AG04450 (cell line): ENCODE data around the gene DPH5. TPM values are rescaled to one million over a fixed set of nuclear protein-coding genes. Genes with fewer than 3 reads are reported as not detected.

Source experiments
- CTCF ChIA-PET: fragments of 300-600, 350-600 bp; formaldehyde crosslinking; extraction: SDS; loops from one replicate; lab custom pipeline; 2022; ENCODE audit warnings: antibody characterized with exemption, inconsistent platforms; lab: Charles Lee
- POLR2A ChIA-PET: fragments of 350-600 bp; formaldehyde crosslinking; extraction: SDS; loops from one replicate; lab custom pipeline; 2021; ENCODE audit warnings: antibody characterized with exemption, inconsistent platforms; lab: Yijun Ruan, JAX
- DNase-seq: peaks from one replicate; pipeline ENCODE4 v3.0.0-alpha.2; 2011; ENCODE audit warnings: low read depth, low spot score
- H3K27ac ChIP-seq: one replicate; pipeline ENCODE4 v1.5.1; 2012; ENCODE audit warnings: low read depth, low read length, control low read depth
- H3K27me3 ChIP-seq: one replicate; pipeline ENCODE4 v1.6.0; 2012; ENCODE audit warnings: low read length; ENCODE audit not compliant: control insufficient read depth, insufficient read depth
- H3K4me3 ChIP-seq: 2 replicates; pipeline ENCODE4 v1.5.1; 2011; ENCODE audit warnings: mild to moderate bottlenecking, low read depth, low read length, control low read depth
- H3K9me3 ChIP-seq: 2 replicates; pipeline ENCODE4 v1.5.1; 2012; ENCODE audit warnings: low read length; ENCODE audit not compliant: control insufficient read depth, insufficient read depth
- polyA plus RNA-seq: library from polyadenylated mRNA; depleted of rRNA; stranded (reverse); fragments of >200 nt; gene quantifications from 2 replicates; pipeline ENCODE4 v1.2.3, GENCODE V29; 2011
- TF ChIP-seq, protein P1 (sequence below): IDR thresholded peaks from 2 replicates; pipeline ENCODE4 v1.5.1; 2011; ENCODE audit warnings: low read depth, low read length, control low read depth, inconsistent platforms

The DPH5 gene
- polyA plus RNA-seq, 1 experiment = 87.4 TPM

DNA sequence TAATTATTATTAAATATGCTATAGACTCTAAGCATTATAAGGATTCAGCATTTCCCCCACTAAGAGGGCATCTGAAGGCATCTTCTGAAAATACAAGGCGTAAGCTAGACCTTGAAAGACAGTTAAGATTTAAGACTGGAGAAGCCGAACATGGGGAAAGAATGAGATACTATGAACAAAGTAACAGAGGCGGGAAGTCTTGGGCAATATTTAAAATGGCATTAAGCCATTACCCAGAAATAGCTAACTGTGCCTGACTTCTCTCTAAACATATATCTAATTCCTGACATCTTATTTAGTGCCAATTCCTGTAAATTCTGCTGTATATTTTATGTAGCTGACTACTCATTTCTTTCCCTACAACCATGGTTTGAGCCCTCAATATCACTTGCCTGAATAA, 20.9 kb downstream of the DPH5 start:
- H3K27ac ChIP-seq = no peak overlapping the region
- ChIA-PET POLR2A (interaction anchor here (0.8 to 1.3 kb wide), 3 partner anchors 15 to 233 kb away, joined by 3 to 5 read pairs (median 3); no protein-coding TSS in a partner anchor), CTCF (interaction anchor here (0.6 to 2.6 kb wide), 3 partner anchors 83 to 284 kb away, joined by 5 to 9 read pairs (median 5); no protein-coding TSS in a partner anchor)
- TF ChIP-seq, protein P1, sequence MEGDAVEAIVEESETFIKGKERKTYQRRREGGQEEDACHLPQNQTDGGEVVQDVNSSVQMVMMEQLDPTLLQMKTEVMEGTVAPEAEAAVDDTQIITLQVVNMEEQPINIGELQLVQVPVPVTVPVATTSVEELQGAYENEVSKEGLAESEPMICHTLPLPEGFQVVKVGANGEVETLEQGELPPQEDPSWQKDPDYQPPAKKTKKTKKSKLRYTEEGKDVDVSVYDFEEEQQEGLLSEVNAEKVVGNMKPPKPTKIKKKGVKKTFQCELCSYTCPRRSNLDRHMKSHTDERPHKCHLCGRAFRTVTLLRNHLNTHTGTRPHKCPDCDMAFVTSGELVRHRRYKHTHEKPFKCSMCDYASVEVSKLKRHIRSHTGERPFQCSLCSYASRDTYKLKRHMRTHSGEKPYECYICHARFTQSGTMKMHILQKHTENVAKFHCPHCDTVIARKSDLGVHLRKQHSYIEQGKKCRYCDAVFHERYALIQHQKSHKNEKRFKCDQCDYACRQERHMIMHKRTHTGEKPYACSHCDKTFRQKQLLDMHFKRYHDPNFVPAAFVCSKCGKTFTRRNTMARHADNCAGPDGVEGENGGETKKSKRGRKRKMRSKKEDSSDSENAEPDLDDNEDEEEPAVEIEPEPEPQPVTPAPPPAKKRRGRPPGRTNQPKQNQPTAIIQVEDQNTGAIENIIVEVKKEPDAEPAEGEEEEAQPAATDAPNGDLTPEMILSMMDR = no peak
- H3K9me3 ChIP-seq = no peaks in the 10 kb centered on the region
- no peak for DNase-seq
- H3K4me3 ChIP-seq = no peak overlapping the region
- H3K27me3 ChIP-seq = no peaks in the 10 kb centered on the region

DNA sequence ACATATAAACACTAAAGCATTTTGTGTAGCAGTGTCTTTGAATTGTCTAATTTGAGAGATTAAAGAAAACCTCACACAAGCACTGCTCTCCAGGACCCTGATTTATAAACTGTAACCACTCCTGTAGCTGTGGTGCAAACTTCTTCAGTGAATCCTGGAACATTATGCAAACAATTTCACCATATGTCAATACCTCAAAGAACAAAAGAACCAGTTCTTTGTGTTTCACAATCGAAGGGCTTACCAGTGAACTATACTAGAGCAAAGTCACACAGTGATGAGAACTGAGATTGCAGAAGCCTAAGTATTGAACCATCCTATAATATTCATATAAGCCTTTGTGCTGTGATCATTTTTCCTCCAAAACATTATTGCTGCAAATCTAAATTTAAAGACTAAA, 21.5 kb downstream of the DPH5 start:
- no peak for DNase-seq
- CTCF ChIA-PET = interaction anchor here (0.6 to 2.6 kb wide), 2 partner anchors 82 to 284 kb away, joined by 5 to 9 read pairs; no protein-coding TSS in a partner anchor

GRCh38 chr1:101003012-101003650, 22.5 kb downstream of the DPH5 start:
- Histone ChIP-seq H3K4me3 (no peak overlapping the region), H3K27me3 (no peaks in the 10 kb centered on the region), H3K27ac (no peak overlapping the region), H3K9me3 (no peaks in the 10 kb centered on the region)
- no peak for DNase-seq
- POLR2A ChIA-PET = no interaction called here
- CTCF ChIA-PET = interaction anchor here (1.7 to 2.6 kb wide), 2 partner anchors 236 to 285 kb away, joined by 7 to 9 read pairs; no protein-coding TSS in a partner anchor
- TF ChIP-seq, protein P1 = no peak

More for the DNA sequence above, 21.5 kb downstream of the DPH5 start:
- TF ChIP-seq, protein P1 = no peak
- no peaks in the 10 kb centered on the region for H3K27me3 ChIP-seq
- no peak overlapping the region for H3K4me3 ChIP-seq
- no peak overlapping the region for H3K27ac ChIP-seq
- H3K9me3 ChIP-seq = no peaks in the 10 kb centered on the region
- POLR2A ChIA-PET = no interaction called here

DNA sequence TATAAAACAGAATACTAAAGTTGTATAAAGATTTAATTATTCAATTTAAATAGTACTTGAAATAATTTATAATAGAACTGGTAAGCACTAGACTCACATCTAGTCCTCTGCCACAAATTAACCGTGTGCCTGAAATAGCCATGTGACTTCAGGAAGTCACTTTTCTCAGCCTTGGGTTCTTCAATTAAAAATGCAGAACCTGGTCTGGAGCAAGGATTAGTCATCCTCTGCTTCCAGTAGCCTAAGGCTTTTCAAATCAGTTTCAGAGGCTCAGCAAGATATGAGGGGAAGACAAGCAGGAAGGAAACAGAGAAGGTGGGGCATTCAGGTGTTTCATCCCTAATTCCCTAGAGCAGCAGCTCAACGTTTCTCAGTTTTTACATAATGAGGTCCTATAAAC, 23.0 kb downstream of the DPH5 start:
- H3K27me3 ChIP-seq = no peaks in the 10 kb centered on the region
- ChIA-PET POLR2A (interaction anchor here (0.5 kb wide), 1 partner anchor 11 kb away, joined by 3 read pairs; no protein-coding TSS in a partner anchor), CTCF (interaction anchor here (1.7 to 2.6 kb wide), 2 partner anchors 236 to 286 kb away, joined by 7 to 9 read pairs; no protein-coding TSS in a partner anchor)
- no peak for DNase-seq
- H3K27ac ChIP-seq = no peak overlapping the region
- H3K9me3 ChIP-seq = no peaks in the 10 kb centered on the region
- TF ChIP-seq, protein P1 = no peak
- H3K4me3 ChIP-seq = no peak overlapping the region
